ENCODE data around the gene ADCY5.

- TF ChIP-seq EZH2 (IDR thresholded peaks at IDR 0.05; ENCODE audit: borderline replicate concordance, insufficient read depth, low read depth, low read length, poor library complexity, severe bottlenecking) (no peak), CTCF (IDR thresholded peaks at IDR 0.05) (no peak)
Measured at GRCh38 chr3:123262868-123263267, 186.0 kb downstream of the ADCY5 start.
